ELF-1 (cell line): ENCODE results near the gene CUL5.
A peak's percentile ranks its signal among the peaks of the same experiment; 100 is the strongest.
"Not testable (repeated sequence)": the region's sequence is repeated elsewhere in the genome, so short reads cannot be mapped to it uniquely, and the experiment has no call there.

Experiments
- DNase-seq: peaks from one replicate; pipeline ENCODE4 v3.0.0-alpha.2; 2016; ENCODE audit warnings: low read depth, low spot score

CUL5 gene

GRCh38 chr11:108112057-108112456 lies 103.4 kb downstream of the CUL5 start:
- DNase-seq, result no peak

DNA sequence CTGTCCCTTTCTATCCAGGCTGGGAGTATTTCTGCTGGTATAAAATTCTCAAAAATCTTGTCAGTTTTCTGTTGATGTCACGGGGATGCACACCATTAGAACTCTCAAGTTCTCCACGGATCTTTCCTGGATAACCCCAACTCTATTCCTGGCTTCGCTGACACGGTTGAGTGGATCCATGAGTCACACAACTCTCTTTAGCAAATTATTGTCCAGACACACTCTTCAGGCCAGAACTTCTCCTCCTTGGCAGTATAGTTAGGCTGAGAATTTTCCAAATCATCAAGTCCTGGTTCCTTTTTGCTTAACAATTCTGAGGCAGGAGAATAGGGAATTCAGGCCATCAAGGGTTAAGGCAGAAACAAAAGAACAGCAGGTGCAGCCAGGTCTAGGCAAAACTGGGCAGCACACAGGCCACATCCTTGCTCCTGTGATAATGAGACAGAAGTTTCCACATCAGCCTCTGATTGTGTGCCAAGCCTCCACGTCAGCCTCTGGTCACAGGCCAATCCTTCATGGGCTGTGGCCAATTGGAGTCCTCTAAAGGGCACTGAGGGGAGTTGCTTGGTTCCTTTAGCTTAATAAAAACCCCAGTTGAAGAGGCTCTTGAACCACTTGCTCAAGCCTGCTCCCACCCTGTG lies 106.9 kb downstream of the CUL5 start:
- no peak for DNase-seq

DNA sequence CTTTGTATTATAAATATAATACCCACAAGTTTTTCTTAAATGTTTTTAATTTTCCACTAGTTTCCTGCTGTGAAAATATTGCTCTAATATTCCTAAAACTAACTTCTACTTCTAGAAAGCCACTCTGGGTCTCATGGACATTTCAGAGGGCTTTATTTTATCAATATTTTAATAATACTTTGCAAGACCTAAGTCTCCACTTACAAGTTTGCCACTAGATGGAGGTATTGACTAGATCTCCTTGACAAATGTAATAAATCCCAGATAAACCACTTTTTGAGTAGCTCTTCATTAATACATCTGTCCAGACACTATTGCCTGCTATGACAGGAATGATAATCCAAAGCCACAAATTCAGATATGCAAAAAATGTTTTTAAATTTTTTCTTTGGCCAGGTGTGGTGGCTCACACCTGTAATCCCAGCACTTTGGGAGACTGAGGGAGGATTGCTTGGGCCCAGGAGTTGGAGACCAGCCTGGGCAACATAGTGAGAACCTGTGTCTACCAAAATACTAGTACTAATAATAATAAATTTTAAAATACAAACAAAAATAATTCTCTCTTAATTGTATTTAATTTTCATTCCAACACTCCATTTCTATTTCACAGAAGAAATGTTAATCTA lies 109.2 kb downstream of the CUL5 start:
- DNase-seq, result no peak

DNA sequence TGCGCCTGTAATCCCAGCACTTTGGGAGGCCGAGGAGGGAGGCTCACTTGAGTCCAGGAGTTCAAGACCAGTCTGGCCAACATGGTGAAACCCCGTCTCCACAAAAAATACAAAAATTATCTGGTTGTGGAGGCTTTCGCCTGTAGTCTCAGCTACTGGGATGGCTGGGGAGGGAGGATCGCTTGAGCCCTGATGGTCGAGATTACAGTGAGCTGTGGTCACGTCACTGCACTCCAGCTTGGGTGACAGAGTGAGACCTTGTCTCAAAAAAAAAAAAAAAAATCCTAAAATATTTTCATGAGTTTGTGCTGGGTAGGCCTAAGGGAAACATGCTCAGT lies 112.2 kb downstream of the CUL5 start:
- not testable (repeated sequence) for DNase-seq

- peak; percentile 93 for DNase-seq
These were observed 112.8 kb downstream of the CUL5 start, which contains the start of gene ACAT1 for GRCh38 chr11:108121274-108122155. TSS of gene ACAT1 (plus strand) at chr11:108121567. CDS start at chr11:108121607, 40 bp downstream.

- peak; percentile 9 for DNase-seq
These were observed 113.5 kb downstream of the CUL5 start for GRCh38 chr11:108122166-108122628.

GRCh38 chr11:108125096-108125495 lies 116.4 kb downstream of the CUL5 start:
- DNase-seq, result no peak

GRCh38 chr11:108128772-108129171 lies 120.1 kb downstream of the CUL5 start:
- no peak for DNase-seq

DNA sequence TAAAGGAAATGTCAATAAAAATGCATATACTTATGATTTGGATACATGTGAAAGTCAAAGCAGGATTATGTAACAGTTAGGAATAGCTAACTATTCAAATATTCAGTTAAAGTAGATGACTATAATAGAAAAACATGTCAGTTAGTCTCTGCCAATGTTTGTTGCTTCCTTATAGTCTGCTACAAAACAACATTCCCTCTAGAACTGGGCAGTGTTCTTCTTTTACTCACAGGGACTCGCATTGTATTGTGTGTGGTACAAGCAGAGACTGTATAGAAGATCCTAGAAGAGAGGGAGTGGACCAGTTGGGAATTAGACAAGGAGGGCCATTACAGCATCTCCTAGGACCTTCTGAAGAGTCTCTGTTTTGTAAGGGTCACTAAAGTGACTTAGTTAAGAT lies 123.3 kb downstream of the CUL5 start:
- no peak for DNase-seq

- not testable (repeated sequence) for DNase-seq
These were observed 124.4 kb downstream of the CUL5 start for GRCh38 chr11:108132993-108133538.

DNA sequence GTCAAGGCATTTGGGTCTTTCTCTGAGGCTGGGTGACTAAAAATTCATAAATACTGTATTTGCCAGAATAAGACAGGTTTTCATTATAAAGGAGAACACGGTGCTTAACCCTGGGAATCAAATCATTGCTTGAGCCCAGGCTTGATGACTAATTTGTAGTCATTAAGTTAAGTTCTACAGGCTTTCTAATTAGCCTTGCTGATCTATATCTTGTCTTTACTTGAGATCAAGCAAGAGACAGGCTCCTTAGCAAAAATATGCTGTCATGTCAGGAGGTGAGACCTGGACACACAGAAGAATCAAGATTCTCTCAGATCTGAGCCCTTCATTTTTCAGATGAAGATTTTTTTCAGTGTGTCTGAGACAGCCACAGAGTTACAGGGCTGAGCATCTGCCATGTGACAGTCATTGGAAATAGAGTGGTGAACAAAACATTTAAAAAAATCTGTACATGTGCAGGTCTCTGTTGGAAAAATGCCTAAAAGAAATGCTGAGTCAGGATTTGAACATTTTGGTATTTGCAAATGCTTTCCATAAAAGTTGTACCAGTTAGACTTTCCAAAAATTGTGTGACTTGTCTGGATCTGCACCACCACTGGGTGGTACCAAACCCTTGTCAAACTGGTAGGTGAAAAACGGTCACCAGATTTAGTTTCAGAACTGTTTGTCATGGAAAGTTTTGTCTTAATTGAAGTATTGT lies 127.3 kb downstream of the CUL5 start:
- no peak for DNase-seq

DNA sequence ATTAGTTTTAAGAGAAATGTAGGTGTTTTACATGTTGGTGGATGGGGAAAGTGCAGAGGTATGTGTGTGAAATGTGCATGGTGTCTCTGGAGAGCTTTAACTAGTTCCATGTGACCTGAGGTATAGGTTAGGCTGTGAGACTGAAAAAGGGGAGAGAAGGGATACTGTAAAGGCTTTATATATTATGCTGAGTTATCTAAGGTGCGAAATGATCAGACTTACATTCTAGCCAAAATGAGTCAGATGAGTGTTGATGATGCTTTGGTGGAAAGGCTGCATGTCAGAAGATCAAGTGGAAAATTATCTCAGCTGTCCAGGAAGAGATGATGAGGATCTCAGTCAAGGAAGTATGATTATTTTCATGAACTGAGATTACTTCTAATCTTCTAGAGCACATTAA lies 128.5 kb downstream of the CUL5 start:
- no peak for DNase-seq

- DNase-seq, result no peak
These were observed 133.6 kb downstream of the CUL5 start for GRCh38 chr11:108142304-108142703.

DNA sequence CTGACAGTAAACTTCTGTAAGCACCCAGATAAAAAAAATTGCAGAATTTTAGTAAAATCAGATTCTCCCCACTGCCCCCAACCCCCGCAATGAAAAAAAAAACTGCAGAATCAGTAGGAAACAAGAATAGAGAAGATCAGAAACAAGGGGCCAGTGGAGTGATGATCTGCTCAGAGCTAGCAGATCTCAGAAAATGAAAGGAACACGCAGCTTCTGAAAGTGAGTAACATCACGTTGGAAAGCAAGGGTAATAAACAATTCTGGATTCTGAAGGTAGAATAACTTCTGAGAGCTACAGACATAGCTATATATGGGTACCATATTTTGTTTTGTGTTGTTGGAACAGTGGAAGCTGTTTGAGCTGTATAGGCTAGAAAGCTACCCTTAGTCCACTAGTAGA lies 135.9 kb downstream of the CUL5 start:
- DNase-seq, result no peak

DNA sequence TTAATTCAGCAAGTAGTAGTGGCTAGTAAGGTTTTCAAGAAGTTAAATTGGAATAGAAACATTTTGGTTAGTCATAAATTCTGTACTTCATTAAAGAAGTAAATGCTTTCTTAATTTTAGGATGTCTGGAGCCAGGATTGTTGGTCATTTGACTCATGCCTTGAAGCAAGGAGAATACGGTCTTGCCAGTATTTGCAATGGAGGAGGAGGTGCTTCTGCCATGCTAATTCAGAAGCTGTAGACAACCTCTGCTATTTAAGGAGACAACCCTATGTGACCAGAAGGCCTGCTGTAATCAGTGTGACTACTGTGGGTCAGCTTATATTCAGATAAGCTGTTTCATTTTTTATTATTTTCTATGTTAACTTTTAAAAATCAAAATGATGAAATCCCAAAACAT lies 138.5 kb downstream of the CUL5 start:
- DNase-seq, result no peak

DNA sequence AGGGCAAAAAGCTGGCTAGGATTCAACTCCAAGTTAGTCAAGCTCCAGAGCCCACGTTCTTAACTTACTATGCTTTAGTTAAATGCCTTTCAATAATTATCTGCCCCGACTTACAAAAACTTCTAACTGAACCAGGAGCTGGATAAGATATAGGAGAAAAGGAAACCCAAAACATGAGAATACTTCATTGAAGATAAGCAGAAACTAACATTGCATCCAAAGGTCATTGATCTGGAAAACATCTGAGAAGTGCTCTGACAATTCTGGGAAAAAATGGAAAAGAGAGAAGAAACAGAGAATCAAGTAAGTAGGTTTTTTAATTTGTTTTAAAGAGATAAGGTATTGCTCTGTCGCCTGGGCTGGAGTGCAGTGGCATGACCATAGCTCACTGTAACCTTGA lies 139.9 kb downstream of the CUL5 start:
- DNase-seq, result no peak

DNA sequence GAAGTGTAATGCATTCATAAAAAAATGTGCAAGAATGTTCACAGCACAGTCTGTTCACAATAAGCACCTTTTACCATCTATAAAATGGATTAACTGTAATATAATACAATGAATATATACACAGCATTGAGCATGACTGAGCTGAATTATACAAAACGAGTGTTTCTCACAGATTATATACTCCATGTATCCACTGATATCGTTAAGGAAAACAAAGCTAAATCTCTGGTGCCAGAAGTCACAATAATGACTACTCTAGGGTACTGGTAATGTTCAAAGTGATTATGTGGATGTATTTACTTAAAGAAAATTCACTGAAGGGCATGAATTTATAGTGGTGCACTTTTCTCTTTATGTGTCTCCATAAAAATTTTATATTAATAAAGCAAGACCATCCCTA lies 145.9 kb downstream of the CUL5 start:
- no peak for DNase-seq
